KMS-11 (cell line): Measurements from ENCODE around the gene ADAM33.

Source experiments
- H2AFZ ChIP-seq: fragments of 200-600 bp; sonication (generic); 2 replicates; pipeline ENCODE4 v1.6.1; 2016; ENCODE audit warnings: antibody characterized with exemption, mixed run types, low read depth
- H3K27ac ChIP-seq: fragments of 200-600 bp; sonication (generic); 2 replicates; pipeline ENCODE4 v1.6.1; 2016; ENCODE audit warnings: mild to moderate bottlenecking, mixed run types
- H3K27me3 ChIP-seq: fragments of 200-600 bp; sonication (generic); 2 replicates; pipeline ENCODE4 v1.6.1; 2017; ENCODE audit warnings: mild to moderate bottlenecking, low read depth, mixed run types, moderate library complexity; ENCODE audit not compliant: insufficient read depth
- H3K36me3 ChIP-seq: fragments of 200-600 bp; sonication (generic); 2 replicates; pipeline ENCODE4 v1.6.1; 2017; ENCODE audit warnings: mild to moderate bottlenecking, mixed run types; ENCODE audit not compliant: insufficient read depth
- H3K4me1 ChIP-seq: fragments of 200-600 bp; sonication (generic); 2 replicates; pipeline ENCODE4 v1.6.1; 2016; ENCODE audit warnings: mild to moderate bottlenecking, low read depth, mixed run types; ENCODE audit not compliant: poor library complexity, severe bottlenecking
- H3K4me2 ChIP-seq: fragments of 200-600 bp; sonication (generic); 2 replicates; pipeline ENCODE4 v1.7.0; 2016; ENCODE audit warnings: mild to moderate bottlenecking, mixed run types
- H3K4me3 ChIP-seq: fragments of 200-600 bp; sonication (generic); IDR thresholded peaks from 2 replicates; pipeline ENCODE4 v1.6.1; 2017; ENCODE audit warnings: low read depth, low read length, mixed read lengths; ENCODE audit not compliant: insufficient read depth
- H3K79me2 ChIP-seq: fragments of 200-600 bp; sonication (generic); 2 replicates; pipeline ENCODE4 v1.6.1; 2016; ENCODE audit warnings: low read depth, mixed run types; ENCODE audit not compliant: insufficient read depth
- H3K9ac ChIP-seq: fragments of 200-600 bp; sonication (generic); 2 replicates; pipeline ENCODE4 v1.6.1; 2016; ENCODE audit warnings: mild to moderate bottlenecking, mixed run types
- H4K20me1 ChIP-seq: fragments of 200-600 bp; sonication (generic); 2 replicates; pipeline ENCODE4 v1.6.1; 2016; ENCODE audit warnings: mild to moderate bottlenecking, mixed run types; ENCODE audit not compliant: insufficient read depth
- TF ChIP-seq, protein P1 (sequence below): fragments of 200-600 bp; sonication (generic); conservative IDR thresholded peaks from 2 replicates; pipeline ENCODE4 v1.6.1; 2017; ENCODE audit warnings: low read depth, mild to moderate bottlenecking, antibody characterized with exemption, low read length, moderate library complexity, mixed read lengths

ADAM33 gene

DNA sequence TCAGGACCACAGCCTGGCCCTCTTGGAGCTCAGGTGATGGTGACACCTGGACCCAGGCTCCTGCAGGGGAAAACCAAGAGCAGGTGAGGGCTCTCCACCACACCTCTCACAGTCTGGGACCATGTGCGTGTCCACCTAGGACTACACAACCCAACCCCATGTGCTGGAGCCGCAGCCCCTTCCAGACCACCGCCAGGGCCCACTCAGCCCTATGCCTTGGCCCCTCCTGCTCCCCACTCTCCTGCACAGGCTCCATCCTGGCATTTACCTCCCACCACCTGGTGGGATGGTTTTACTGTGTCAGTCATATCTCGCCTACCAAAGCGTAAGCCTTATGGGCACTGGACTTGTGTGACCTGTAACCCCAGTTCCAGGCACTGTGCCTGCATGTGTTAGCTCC is 13.1 kb upstream of the ADAM33 start:
- no peak overlapping the region for H2AFZ ChIP-seq
- no peak overlapping the region for H3K27ac ChIP-seq
- no peaks in the 10 kb centered on the region for H3K79me2 ChIP-seq
- no peak overlapping the region for H3K9ac ChIP-seq
- TF ChIP-seq, protein P1, sequence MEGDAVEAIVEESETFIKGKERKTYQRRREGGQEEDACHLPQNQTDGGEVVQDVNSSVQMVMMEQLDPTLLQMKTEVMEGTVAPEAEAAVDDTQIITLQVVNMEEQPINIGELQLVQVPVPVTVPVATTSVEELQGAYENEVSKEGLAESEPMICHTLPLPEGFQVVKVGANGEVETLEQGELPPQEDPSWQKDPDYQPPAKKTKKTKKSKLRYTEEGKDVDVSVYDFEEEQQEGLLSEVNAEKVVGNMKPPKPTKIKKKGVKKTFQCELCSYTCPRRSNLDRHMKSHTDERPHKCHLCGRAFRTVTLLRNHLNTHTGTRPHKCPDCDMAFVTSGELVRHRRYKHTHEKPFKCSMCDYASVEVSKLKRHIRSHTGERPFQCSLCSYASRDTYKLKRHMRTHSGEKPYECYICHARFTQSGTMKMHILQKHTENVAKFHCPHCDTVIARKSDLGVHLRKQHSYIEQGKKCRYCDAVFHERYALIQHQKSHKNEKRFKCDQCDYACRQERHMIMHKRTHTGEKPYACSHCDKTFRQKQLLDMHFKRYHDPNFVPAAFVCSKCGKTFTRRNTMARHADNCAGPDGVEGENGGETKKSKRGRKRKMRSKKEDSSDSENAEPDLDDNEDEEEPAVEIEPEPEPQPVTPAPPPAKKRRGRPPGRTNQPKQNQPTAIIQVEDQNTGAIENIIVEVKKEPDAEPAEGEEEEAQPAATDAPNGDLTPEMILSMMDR = no peak
- no peaks in the 10 kb centered on the region for H3K27me3 ChIP-seq
- no peak overlapping the region for H3K4me3 ChIP-seq
- no peaks in the 10 kb centered on the region for H4K20me1 ChIP-seq
- no peaks in the 10 kb centered on the region for H3K4me1 ChIP-seq
- no peaks in the 10 kb centered on the region for H3K36me3 ChIP-seq
- no peak overlapping the region for H3K4me2 ChIP-seq

DNA sequence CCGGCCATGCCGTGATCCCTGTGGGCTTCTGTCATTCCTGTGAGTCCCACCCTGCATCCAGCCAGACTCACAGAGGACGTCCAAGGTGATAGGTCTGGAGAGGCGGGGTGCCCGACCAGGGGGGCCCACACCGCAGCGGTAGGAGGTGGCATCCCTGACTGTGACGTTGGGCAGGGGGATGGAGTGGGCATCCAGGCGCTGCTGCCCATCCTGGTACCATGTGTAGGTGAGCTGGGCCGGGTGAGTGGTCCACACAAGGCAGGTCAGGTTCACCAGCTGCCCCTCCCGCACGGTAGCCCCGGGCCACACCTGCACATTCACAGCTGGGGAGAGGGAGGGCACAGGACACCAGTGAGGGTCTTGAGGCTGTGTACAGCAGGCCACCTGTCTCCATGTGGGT is 11.6 kb upstream of the ADAM33 start:
- Histone ChIP-seq H3K27ac (no peak overlapping the region), H4K20me1 (no peaks in the 10 kb centered on the region), H3K4me3 (no peak overlapping the region), H2AFZ (no peak overlapping the region), H3K9ac (no peak overlapping the region), H3K79me2 (no peaks in the 10 kb centered on the region), H3K27me3 (no peaks in the 10 kb centered on the region), H3K36me3 (no peaks in the 10 kb centered on the region), H3K4me2 (no peak overlapping the region), H3K4me1 (no peaks in the 10 kb centered on the region)
- TF ChIP-seq, protein P1 = no peak

DNA sequence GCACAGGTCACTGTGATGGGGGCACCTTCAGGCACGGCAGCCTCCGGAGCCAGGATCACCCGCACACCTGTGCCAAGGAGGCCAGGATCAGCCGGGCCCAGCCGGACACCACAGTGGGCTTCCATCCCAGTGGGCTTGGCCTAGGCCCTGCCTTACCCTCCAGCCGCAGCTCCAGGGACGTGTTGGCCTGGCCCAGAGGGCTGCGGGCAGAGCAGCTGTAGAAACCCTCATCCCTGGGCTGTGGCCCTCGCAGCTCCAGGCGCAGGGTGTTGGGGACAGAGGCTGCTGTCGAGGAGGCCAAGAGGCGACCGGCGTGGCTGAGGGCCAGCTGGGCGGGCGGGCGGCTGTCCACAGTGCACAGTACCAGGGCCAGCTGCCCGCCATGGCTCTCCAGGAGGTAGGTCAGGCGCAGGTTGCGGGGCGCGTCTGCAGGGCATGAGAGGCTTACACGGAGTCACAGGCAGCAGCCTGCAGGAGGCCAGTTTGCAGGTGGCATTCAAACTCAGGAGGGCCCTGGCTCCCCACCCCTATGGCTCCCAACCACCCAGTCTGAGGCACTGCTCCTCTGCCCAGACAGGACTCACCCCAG is 11.0 kb upstream of the ADAM33 start:
- TF ChIP-seq, protein P1 = no peak
- Histone ChIP-seq H3K79me2 (no peaks in the 10 kb centered on the region), H3K27me3 (no peaks in the 10 kb centered on the region), H4K20me1 (no peaks in the 10 kb centered on the region), H3K27ac (no peak overlapping the region), H3K4me1 (no peaks in the 10 kb centered on the region), H3K4me2 (no peak overlapping the region), H3K9ac (no peak overlapping the region), H3K36me3 (no peaks in the 10 kb centered on the region), H2AFZ (no peak overlapping the region), H3K4me3 (no peak overlapping the region)

DNA sequence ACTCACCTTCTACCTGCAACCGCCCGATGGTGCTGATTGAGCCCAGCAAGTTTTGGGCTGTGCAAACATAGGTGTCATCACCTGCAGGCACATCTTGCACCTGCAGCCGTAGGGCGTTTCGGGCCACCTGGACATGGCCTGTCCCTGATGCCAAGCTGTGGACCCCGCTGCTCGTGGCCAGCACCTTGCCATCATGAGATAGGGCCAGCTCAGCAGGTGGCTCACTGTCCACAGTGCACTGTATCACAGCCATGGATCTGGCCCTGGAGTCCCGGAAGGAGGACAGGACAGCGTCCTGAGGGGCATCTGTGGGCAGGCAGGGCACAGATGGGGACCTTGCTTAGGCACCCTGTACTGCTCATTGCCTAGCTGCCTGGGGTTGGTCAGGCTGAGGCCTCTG is 10.1 kb upstream of the ADAM33 start:
- Histone ChIP-seq H3K27ac (no peak overlapping the region), H3K79me2 (no peaks in the 10 kb centered on the region), H3K36me3 (no peaks in the 10 kb centered on the region), H2AFZ (no peak overlapping the region), H3K4me2 (no peak overlapping the region), H3K4me1 (no peaks in the 10 kb centered on the region), H3K4me3 (no peak overlapping the region), H4K20me1 (no peaks in the 10 kb centered on the region), H3K9ac (no peak overlapping the region), H3K27me3 (no peaks in the 10 kb centered on the region)
- TF ChIP-seq, protein P1 = no peak
